HG03095 (cell line): ENCODE data around the gene LRRC61.
"Not testable (repeated sequence)": the region's sequence is repeated elsewhere in the genome, so short reads cannot be mapped to it uniquely, and the experiment has no call there.

ENCODE experiments used
- ATAC-seq: cut with Tn5 transposase; IDR thresholded peaks from one replicate; pipeline ENCODE4 v1.9.1; 2021; ENCODE audit warnings: moderate library complexity; ENCODE audit not compliant: unreplicated experiment

LRRC61 gene

DNA sequence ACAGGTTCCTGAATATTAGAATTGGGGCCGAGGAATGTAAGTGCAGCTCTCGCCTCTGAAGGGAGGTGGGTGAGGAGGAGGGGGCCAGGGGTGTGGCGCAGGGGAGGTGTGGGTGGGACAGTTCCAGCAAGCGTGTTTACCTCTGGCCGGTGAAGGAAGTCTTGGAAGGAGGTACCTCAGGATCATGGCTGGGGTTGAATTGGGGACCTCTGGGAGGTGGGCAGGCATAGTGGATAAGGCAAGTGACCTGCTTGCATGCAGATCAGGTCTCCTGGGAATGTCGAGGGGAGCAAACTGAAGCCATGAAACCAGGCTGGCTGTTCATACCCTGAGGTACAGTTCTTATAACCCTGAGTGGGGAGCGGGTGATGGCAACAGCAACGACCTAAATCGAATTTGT, 57.9 kb downstream of the LRRC61 start:
- ATAC-seq, result no peak

DNA sequence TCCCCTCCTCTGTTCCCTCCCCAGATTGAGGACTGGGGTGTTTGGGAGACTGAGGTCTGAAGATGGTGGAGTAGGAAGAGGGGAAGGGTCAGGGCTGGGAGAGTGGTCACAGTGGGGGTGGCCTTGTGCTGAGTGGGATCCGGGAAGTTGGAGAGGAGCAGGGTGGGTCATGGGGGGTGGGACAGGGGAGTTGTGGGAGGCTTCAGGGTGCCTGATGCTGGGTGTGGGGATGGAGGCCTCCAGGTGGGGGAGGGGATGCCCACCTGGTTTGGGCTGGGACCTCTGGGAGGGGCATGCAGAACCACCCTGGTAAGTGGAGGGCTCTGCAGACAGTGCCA, 58.6 kb downstream of the LRRC61 start:
- ATAC-seq, result no peak

GRCh38 chr7:150382123-150382843, 59.1 kb downstream of the LRRC61 start:
- ATAC-seq, result no peak

GRCh38 chr7:150382844-150383225, 59.7 kb downstream of the LRRC61 start:
- ATAC-seq, result no peak

DNA sequence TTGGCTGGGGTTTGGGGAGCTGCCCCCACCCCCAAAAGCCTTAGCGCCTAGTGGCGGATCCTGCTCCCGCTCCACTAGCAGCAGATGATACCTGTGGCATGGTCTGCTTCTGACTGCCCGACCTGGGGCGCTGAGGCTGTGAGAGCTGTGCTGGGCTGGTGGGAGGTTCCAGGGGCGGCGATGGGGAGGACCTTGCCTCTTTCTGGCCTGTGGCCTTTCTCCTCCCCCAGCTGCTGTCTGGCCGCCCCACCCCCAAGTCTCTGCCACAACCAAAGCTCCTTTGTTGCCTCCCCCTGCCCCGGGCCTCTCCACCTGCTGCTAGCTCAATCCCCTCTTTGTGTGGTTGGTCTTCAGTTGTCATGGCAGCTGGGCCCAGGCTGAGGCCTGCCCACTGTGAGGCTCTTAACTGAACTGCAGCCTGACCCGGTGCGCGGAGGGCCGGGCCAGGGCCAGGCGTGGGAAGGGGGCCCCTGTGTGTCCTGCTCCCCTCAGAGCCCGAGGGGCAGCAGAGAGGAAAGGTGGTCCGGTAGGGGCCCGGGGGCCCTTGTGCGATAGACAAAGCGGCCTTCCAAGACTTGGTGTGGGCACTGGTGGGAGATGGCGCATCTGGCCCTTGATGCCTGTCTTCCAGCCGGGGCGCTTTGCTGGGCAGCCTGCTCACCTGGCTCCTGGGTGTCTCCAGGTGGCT, 60.7 kb downstream of the LRRC61 start:
- ATAC-seq, result no peak

GRCh38 chr7:150384406-150385301, 61.5 kb downstream of the LRRC61 start:
- ATAC-seq, result no peak

DNA sequence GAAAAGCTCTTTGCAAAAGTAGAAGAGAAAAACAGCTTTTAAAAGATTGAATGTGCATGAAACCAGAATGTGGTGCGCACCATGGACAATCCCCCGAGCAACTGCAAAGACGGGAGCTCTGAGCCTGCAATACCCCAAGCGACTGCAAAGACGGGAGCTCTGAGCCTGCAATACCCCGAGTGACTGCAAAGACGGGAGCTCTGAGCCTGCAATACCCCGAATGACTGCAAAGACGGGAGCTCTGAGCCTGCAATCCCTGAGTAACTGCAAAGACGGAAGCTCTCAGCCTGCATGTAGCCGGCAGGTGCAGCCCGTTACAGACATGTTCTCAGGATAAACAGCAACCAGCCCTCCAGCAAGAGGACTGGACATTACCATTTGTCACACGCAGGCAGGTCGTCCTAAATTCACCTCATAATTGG, 62.2 kb downstream of the LRRC61 start:
- ATAC-seq, result no peak

DNA sequence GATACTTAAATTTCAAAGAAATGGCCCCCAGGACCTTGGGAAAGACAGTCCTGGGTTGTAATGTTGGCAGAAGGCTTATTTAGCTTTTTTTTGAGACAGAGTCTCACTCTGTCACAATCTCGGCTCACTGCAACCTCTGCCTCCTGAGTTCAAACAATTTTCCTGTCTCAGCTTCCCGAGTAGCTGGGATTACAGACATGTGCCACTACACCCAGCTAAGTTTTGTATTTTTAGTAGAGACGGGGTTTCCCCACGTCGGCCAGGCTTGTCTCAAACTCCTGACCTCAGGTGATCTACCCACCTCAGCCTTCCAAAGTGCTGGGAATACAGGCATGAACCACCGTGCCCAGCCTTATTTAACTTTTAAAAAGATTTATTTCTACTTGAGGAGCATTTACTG, 62.7 kb downstream of the LRRC61 start:
- not testable (repeated sequence) for ATAC-seq
